Suppressor macrophage treated with lipopolysaccharide for 4 hours (primary cell): ENCODE data around the gene ING3.

ENCODE experiments used
- DNase-seq: peaks from one replicate; pipeline ENCODE4 v3.0.0-alpha.2; 2020

Gene ING3

GRCh38 chr7:120990468-120991118 is 40.0 kb downstream of the ING3 start:
- no peak for DNase-seq

GRCh38 chr7:120991161-120991560 is 40.6 kb downstream of the ING3 start:
- DNase-seq: peak; percentile 43

- DNase-seq: no peak
These were observed 41.0 kb downstream of the ING3 start for GRCh38 chr7:120991581-120991980.

- DNase-seq: no peak
These were observed 41.8 kb downstream of the ING3 start for GRCh38 chr7:120992272-120992964.

- DNase-seq: no peak
These were observed 42.5 kb downstream of the ING3 start for GRCh38 chr7:120992965-120993494.

GRCh38 chr7:120993553-120994191 is 43.1 kb downstream of the ING3 start:
- DNase-seq: no peak

GRCh38 chr7:120994512-120995410 is 44.2 kb downstream of the ING3 start:
- DNase-seq: no peak

GRCh38 chr7:120995654-120996053 is 45.1 kb downstream of the ING3 start:
- no peak for DNase-seq

- peak; percentile 93 for DNase-seq
These were observed 45.9 kb downstream of the ING3 start for GRCh38 chr7:120996333-120996987.

GRCh38 chr7:120996988-120997345 is 46.4 kb downstream of the ING3 start:
- no peak for DNase-seq

- DNase-seq: peak; percentile 77
These were observed 47.4 kb downstream of the ING3 start for GRCh38 chr7:120997882-120998474.

- no peak for DNase-seq
These were observed 47.9 kb downstream of the ING3 start for GRCh38 chr7:120998520-120998919.

- no peak for DNase-seq
These were observed 48.5 kb downstream of the ING3 start for GRCh38 chr7:120998996-120999565.

GRCh38 chr7:121000081-121000983 is 49.8 kb downstream of the ING3 start:
- DNase-seq: peak; percentile 67

- no peak for DNase-seq
These were observed 50.8 kb downstream of the ING3 start for GRCh38 chr7:121001234-121001906.

- no peak for DNase-seq
These were observed 51.6 kb downstream of the ING3 start for GRCh38 chr7:121002048-121002756.

- no peak for DNase-seq
These were observed 52.2 kb downstream of the ING3 start for GRCh38 chr7:121002757-121003200.

GRCh38 chr7:121003986-121004685 is 53.6 kb downstream of the ING3 start:
- no peak for DNase-seq
